Esophagus muscularis mucosa (tissue), 4 donors: Measurements from ENCODE around the gene ESR2.
"Not testable (repeated sequence)": the region's sequence is repeated elsewhere in the genome, so short reads cannot be mapped to it uniquely, and the experiment has no call there.

Source experiments
- EP300 ChIP-seq: sonication (generic); formaldehyde crosslinking; IDR thresholded peaks from one replicate; pipeline ENCODE4 v1.6.1; 2017; ENCODE audit warnings: antibody characterized with exemption
- POLR2A ChIP-seq: fragments of 450-650 bp; IDR thresholded peaks from one replicate; pipeline ENCODE4 v1.6.1; 2017; ENCODE audit warnings: antibody characterized with exemption, moderate library complexity, mild to moderate bottlenecking, low read depth
- POLR2AphosphoS5 ChIP-seq, 2 donors: sonication (generic); formaldehyde crosslinking; IDR thresholded peaks; one replicate each; pipeline ENCODE4 v1.6.1; 2017; ENCODE audit warnings: antibody characterized with exemption in 2 of 2
- TF ChIP-seq, protein P1 (sequence below), 3 experiments: fragments of 200-600 bp in 2 of 3; fragments of 450-650 bp in 1 of 3; sonication (generic) in 2 of 3; IDR thresholded peaks; one replicate each; pipeline ENCODE4 v1.5.1; 2017 to 2019; ENCODE audit warnings: antibody characterized with exemption in 3 of 3, mild to moderate bottlenecking in 2 of 3, moderate library complexity in 1 of 3

DNA sequence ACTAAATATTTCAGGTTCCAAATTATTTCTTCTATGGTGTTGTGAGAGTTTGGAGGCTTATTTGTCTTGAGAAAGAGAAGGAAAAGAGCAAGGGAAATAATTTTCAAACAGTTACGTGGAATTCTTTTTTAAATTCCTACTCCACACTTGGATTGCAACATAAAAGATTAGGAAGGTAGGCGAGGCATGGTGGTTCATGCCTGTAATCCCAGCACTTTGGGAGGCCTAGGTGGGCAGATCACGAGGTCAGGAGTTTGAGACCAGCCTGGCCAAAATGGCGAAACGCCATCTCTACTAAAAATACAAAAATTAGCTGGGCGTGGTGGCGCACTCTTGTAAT lies 175.8 kb downstream of the ESR2 start:
- TF ChIP-seq, protein P1, sequence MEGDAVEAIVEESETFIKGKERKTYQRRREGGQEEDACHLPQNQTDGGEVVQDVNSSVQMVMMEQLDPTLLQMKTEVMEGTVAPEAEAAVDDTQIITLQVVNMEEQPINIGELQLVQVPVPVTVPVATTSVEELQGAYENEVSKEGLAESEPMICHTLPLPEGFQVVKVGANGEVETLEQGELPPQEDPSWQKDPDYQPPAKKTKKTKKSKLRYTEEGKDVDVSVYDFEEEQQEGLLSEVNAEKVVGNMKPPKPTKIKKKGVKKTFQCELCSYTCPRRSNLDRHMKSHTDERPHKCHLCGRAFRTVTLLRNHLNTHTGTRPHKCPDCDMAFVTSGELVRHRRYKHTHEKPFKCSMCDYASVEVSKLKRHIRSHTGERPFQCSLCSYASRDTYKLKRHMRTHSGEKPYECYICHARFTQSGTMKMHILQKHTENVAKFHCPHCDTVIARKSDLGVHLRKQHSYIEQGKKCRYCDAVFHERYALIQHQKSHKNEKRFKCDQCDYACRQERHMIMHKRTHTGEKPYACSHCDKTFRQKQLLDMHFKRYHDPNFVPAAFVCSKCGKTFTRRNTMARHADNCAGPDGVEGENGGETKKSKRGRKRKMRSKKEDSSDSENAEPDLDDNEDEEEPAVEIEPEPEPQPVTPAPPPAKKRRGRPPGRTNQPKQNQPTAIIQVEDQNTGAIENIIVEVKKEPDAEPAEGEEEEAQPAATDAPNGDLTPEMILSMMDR (IDR thresholded peaks at IDR 0.05), result not testable (repeated sequence)
- not testable (repeated sequence) for TF ChIP-seq POLR2AphosphoS5 (IDR thresholded peaks at IDR 0.05); EP300; POLR2A
